GM19035 (cell line): Measurements from ENCODE around the gene ECM1.

Experiments used
- ATAC-seq: cut with Tn5 transposase; IDR thresholded peaks from one replicate; pipeline ENCODE4 v1.9.1; 2021; ENCODE audit not compliant: unreplicated experiment

Gene ECM1

GRCh38 chr1:150507912-150508864 lies at the start of gene ECM1:
TSS of gene ECM1 (plus strand) at chr1:150508109. CDS start at chr1:150508210, 101 bp downstream.
- ATAC-seq = no peak

DNA sequence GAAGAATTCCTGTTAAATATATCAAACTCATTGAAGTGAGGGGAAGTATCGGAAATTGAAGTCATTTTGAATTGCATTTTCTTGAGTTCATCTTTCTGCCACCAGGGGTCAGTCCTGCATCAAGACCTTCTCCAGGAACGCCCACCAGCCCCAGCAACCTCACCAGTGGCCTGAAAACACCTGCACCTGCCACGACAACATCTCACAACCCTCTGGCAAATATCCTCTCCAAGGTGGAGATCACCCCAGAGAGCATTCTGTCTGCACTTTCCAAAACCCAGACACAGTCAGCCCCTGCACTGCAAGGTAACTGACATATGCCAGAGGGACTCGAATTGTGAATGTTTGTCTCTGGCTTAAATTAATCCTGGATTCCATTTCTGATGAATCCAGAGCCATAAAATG lies 43.5 kb upstream of the ECM1 start:
- no peak for ATAC-seq

DNA sequence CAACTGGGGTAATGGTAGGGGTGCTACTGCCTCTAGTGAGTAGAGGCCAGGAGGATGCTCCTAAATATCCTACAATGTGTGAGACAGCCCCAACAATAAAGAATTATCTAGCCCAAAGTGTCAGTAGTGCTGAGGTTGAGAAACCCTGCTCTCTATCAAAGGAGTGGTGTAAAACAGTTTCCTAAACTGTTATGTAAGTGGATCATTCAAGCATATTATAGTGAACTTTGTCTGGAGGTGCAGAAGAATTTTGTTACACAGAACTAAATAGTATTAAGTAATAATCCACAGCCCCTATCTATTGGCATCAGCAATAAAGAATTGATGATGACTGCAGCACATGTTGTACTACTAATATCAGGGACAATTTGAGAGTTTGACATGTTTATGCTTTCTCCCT lies 40.9 kb upstream of the ECM1 start:
- ATAC-seq = no peak

DNA sequence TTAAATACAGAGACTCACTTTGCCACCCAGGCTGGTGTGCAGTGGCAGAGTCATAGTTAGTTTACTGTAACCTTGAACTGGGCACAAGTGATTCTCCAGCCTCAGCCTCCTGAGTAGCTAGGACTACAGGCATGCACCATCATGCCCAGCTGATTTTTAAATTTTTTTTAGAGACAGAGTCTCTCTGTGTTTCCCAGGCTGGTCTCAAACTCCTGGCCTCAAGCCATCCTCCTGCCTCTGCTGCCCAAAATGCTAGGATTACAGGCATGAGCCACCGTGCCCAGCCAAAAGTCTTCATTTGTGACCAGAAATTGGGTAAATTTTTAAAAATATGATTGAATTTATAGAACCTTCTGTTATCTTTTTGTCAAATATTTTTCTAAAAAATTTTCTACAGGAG lies 38.6 kb upstream of the ECM1 start:
- ATAC-seq = no peak

GRCh38 chr1:150472601-150473200 lies 35.2 kb upstream of the ECM1 start:
- ATAC-seq = no peak

DNA sequence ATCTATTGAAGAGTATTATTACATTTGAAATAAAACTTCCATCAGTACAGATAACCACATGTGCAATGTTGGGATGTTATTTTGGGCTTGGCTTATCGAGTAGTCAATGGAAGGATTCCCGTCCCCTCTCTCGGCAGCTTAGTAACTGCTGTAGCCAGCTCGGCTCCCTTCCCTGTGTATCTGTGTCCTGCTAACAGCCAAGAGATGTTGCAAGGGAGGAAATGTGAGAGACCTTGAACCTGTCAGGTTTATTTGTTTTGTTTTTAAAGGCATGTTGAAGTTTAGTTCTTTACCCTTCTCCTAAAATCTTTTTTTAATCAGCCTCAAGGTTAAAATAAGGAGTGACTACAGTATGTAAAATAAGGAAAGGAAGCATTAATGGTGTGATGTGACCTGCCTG lies 34.2 kb upstream of the ECM1 start:
- no peak for ATAC-seq

- no peak for ATAC-seq
Observed at GRCh38 chr1:150474869-150475268, 33.0 kb upstream of the ECM1 start.

DNA sequence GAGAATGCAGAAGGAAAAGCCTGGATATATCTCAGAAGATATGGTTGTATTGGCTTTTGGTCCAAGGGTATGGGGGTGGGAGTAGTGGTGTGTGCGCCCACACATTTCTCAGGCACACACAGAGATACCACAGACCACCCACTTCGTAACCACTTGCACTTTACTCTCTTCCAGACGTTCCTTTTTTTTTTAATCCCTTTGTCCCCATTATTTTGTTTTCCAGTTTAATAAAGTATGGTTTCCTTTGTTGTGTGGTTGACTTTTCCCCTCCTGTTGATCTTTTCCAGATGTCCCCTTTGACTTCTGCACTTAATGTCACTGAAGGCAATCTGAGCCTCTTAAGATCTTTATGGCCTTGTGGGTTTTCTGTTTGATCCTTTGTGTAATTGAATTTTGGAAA lies 31.2 kb upstream of the ECM1 start:
- ATAC-seq = no peak

GRCh38 chr1:150477320-150477719 lies 30.6 kb upstream of the ECM1 start:
- no peak for ATAC-seq

DNA sequence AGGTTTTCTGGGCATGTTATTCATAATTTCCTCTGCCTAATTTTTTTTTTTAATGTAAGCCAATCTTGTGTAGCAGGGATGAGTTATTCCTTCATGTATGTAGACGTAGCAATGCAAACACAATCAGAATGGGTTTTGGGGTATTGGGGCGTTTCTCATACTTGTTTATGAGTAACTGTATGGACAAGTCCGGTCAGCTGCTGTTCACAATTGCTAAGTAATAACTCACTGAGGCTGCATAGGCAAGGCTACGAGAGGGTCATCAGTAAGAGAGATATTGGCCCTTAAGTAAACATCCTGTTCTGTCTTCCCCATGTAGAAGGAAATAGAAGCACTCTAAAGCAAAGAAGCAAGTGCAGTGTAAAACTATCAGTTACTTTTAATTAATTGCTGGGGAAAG lies 30.2 kb upstream of the ECM1 start:
- no peak for ATAC-seq

GRCh38 chr1:150479370-150479769 lies 28.5 kb upstream of the ECM1 start:
- no peak for ATAC-seq

- no peak for ATAC-seq
Observed at GRCh38 chr1:150479927-150480352, 28.0 kb upstream of the ECM1 start.

- ATAC-seq = no peak
Observed at GRCh38 chr1:150484431-150484830, 23.5 kb upstream of the ECM1 start.

- ATAC-seq = no peak
Observed at GRCh38 chr1:150484861-150485260, 23.0 kb upstream of the ECM1 start.

GRCh38 chr1:150486966-150487762 lies 20.7 kb upstream of the ECM1 start, which contains the start of gene TARS2:
TSS of gene TARS2 (plus strand) at chr1:150487419. CDS start at chr1:150487451, 32 bp downstream.
- ATAC-seq = peak; percentile 100

- ATAC-seq = no peak
Observed at GRCh38 chr1:150487763-150488115, 20.2 kb upstream of the ECM1 start.

DNA sequence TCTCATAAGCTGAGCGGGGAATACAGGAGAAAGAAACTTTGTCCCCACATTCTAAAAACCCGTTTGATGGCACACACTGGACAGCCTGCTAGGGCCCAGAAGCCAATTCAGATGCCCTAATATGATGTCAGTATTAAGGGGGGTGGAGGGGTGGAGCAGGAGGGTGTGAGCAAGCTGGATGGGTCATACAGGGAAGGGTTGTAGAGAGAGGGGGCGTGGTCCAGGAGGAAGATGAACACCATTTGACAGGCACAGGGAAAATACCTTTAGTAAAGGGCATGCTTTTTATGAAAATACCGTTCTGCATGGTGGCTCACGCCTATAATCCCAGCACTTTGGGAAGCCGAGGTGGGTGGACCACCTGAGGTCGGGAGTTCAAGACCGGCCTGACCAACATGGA lies 14.7 kb upstream of the ECM1 start:
- no peak for ATAC-seq

GRCh38 chr1:150498342-150498741 lies 9.6 kb upstream of the ECM1 start:
- no peak for ATAC-seq

DNA sequence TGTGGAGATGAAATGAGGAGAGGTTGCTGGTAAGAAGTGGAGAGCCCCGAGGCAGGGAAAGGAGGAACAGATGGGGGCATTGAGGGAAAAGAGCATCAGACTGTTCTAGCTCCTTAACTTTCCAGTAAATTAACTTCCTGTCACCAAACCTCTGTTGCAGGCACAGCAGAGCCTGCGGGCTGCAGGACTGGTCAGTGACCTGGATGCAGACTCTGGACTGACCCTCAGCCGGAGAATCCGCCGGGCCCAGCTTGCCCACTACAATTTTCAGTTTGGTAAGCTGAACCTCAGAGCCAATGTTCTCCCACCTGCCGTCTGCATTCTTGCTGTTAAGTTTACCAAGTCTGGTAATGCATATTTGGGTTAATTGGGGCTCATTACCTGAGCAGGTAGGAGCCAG lies 2.5 kb upstream of the ECM1 start:
- ATAC-seq = no peak

GRCh38 chr1:150508982-150509381 lies 1.1 kb downstream of the ECM1 start:
- ATAC-seq = no peak

DNA sequence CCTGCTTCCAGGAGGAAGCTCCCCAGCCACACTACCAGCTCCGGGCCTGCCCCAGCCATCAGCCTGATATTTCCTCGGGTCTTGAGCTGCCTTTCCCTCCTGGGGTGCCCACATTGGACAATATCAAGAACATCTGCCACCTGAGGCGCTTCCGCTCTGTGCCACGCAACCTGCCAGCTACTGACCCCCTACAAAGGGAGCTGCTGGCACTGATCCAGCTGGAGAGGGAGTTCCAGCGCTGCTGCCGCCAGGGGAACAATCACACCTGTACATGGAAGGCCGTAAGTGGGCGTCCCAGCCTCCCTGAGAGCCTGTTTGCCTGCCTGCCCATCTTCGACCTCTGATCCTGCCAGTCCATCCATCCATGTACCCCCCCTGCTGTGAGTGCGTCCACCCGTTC lies 3.6 kb downstream of the ECM1 start:
- no peak for ATAC-seq
